Peyer's patch (tissue), 4 donors: Measurements from ENCODE around the gene TAF5L.

Experiments used
- CTCF ChIP-seq, 6 experiments: fragments of 450-650 bp in 4 of 6; fragments of 200-600 bp in 2 of 6; sonication (generic) in 1 of 6; IDR thresholded peaks; one replicate each; pipeline ENCODE4 v1.5.1; 2017 to 2019; ENCODE audit warnings: antibody characterized with exemption in 6 of 6, mild to moderate bottlenecking in 3 of 6, moderate library complexity in 1 of 6
- POLR2A ChIP-seq, 2 donors: fragments of 450-650 bp; IDR thresholded peaks; one replicate each; pipeline ENCODE4 v1.5.1; 2017; ENCODE audit warnings: antibody characterized with exemption in 2 of 2, mild to moderate bottlenecking in 2 of 2, moderate library complexity in 2 of 2

- TF ChIP-seq CTCF (IDR thresholded peaks at IDR 0.05) (no peak), POLR2A (IDR thresholded peaks at IDR 0.05) (no peak)
These were observed 45.4 kb upstream of the TAF5L start for GRCh38 chr1:229671310-229671709.
